ENCODE data around the gene TMPRSS2.

The TMPRSS2 gene

DNA sequence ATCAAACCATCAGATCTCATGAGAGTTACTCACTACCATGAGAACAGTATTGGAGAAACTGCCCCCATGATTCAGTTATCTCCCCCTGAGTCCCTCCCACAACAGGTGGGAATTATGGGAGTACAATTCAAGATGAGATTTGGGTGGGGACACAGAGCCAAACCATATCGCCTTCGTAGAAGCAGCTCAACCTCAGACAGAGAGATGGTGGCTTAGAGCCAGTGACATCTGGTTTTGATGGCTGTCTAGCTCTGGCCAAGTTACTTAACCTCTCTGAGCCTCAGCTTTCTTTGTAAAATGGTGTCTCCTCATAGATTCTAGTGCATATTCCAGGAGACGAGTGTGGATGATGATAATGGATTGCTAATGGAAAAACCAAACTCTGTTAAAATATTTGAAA lies 54.8 kb downstream of the TMPRSS2 start:
- no peak overlapping the region for H3K4me3 ChIP-seq (ENCODE audit: low read depth, low read length)
- no peak overlapping the region for H3K27ac ChIP-seq (ENCODE audit: extremely low read depth, low read depth, low read length)
- TF ChIP-seq ZNF571 (tag by site-specific recombination; IDR thresholded peaks at IDR 0.05): no peak
- no peak for TF ChIP-seq GLI2 (tag by site-specific recombination; IDR thresholded peaks at IDR 0.05; ENCODE audit: borderline replicate concordance, low read depth)
- ChIA-PET CTCF (interaction anchor here (9.9 kb wide), 1 partner anchor 169 kb away, joined by 127 read pairs; no protein-coding TSS in a partner anchor), POLR2A (no interaction called here)
- no peaks in the 10 kb centered on the region for H3K4me1 ChIP-seq (ENCODE audit: control insufficient read depth, insufficient read depth, low read length)
- no peaks in the 10 kb centered on the region for H3K9me3 ChIP-seq (ENCODE audit: control insufficient read depth, insufficient read depth, low read depth, low read length)
- H3K36me3 ChIP-seq (ENCODE audit: control insufficient read depth in 2 of 2, insufficient read depth in 1 of 2, low read length in 2 of 2): no peaks in the 10 kb centered on the region

DNA sequence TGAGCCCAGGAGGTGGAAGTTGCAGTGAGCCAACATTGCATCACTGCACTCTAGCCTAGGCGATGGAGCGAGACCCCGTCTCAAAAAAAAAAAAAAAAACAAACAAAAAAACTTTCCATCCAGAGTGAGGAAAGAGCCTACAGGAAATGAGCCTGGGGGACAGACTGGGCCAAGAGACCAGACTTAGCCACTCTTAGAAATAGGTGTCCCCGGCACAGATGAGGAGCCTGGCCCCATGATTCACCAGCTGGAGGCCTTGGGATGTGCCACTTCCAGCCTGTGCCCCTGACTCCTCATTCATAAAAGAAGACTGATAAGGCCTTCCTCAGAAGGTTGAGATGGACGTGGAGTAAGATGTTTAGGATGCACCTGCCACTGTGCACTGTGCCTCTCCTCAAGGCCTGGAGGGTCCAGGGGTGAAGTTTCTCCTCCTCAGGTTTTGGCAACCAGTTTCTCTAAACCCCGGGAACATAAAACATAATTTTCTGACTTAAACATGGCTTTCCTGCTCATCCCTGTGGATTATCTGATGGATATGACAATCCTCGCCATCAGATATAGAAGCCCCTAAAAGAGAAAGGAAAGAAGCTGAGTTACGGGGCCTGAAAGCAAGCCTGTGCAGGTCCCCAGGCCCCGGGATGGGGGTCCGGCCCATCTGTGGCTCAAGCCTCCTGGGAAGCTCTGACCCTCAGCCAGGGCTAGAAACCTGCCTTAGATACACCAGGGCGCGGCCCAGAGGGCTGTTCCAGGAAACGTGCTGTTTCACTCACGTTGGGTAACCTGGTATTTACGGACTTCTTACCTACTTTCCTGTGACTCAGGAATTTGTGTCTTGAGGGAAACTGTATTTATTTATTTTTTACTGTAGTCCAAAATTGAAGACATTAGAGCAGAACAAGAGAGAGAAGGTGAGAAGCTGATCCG lies 55.9 kb downstream of the TMPRSS2 start:
- POLR2A ChIA-PET: no interaction called here
- no peak for TF ChIP-seq ZSCAN30 (tag by site-specific recombination; IDR thresholded peaks at IDR 0.05)
- TF ChIP-seq, protein P1, sequence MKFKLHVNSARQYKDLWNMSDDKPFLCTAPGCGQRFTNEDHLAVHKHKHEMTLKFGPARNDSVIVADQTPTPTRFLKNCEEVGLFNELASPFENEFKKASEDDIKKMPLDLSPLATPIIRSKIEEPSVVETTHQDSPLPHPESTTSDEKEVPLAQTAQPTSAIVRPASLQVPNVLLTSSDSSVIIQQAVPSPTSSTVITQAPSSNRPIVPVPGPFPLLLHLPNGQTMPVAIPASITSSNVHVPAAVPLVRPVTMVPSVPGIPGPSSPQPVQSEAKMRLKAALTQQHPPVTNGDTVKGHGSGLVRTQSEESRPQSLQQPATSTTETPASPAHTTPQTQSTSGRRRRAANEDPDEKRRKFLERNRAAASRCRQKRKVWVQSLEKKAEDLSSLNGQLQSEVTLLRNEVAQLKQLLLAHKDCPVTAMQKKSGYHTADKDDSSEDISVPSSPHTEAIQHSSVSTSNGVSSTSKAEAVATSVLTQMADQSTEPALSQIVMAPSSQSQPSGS (tag by site-specific recombination; IDR thresholded peaks at IDR 0.05; ENCODE audit: low read depth): no peak
- TF ChIP-seq ZNF623 (tag by site-specific recombination; IDR thresholded peaks at IDR 0.05): no peak
- no peak for TF ChIP-seq ZSCAN16 (tag by site-specific recombination; IDR thresholded peaks at IDR 0.05)
- TF ChIP-seq GLIS1 (tag by site-specific recombination; IDR thresholded peaks at IDR 0.05): no peak
- no peak for TF ChIP-seq KLF1 (tag by site-specific recombination; IDR thresholded peaks at IDR 0.05)
- no peak for TF ChIP-seq FEZF1 (tag by site-specific recombination; IDR thresholded peaks at IDR 0.05)
- no peak for TF ChIP-seq ZNF394 (tag by site-specific recombination; IDR thresholded peaks at IDR 0.05; ENCODE audit: borderline replicate concordance)
- no peak for TF ChIP-seq ZNF426 (tag by site-specific recombination; IDR thresholded peaks at IDR 0.05)
- TF ChIP-seq EGR2 (tag by site-specific recombination; IDR thresholded peaks at IDR 0.05; ENCODE audit: low read depth): no peak
- no peak for TF ChIP-seq ZNF747 (tag by site-specific recombination; IDR thresholded peaks at IDR 0.05)
- no peaks in the 10 kb centered on the region for H3K9me3 ChIP-seq (ENCODE audit: control insufficient read depth, insufficient read depth, low read depth, low read length)
- no peaks in the 10 kb centered on the region for H3K4me1 ChIP-seq (ENCODE audit: control insufficient read depth, insufficient read depth, low read length)
- no peaks in the 10 kb centered on the region for H3K36me3 ChIP-seq (ENCODE audit: control insufficient read depth in 2 of 2, insufficient read depth in 1 of 2, low read length in 2 of 2)
- no peak overlapping the region for H3K4me3 ChIP-seq (ENCODE audit: low read depth, low read length)
- H3K27ac ChIP-seq (ENCODE audit: extremely low read depth, low read depth, low read length): no peak overlapping the region
- CTCF ChIA-PET: interaction anchor here (2.0 to 9.9 kb wide), 2 partner anchors 168 kb away, joined by 6 to 127 read pairs; no protein-coding TSS in a partner anchor

DNA sequence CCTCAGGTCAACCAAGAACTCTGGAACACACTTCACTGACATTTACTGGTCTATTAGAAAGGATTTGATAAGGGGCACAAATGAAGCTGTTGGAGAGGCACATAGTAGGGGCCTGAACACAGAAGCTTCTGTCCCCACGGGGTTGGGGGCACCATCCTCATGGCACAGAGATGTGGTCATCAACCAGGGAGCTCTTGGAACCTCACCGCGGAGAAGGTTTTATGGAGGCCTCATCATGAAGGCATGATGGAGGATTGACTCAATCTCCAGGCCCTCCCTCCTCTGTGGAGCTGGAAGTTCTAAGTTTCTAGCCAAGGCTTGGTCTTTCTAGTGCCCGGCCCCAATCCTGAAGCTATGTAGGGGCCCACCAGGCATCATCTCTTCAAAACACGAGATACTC lies 58.3 kb downstream of the TMPRSS2 start:
- Histone ChIP-seq H3K36me3 (ENCODE audit: control insufficient read depth in 2 of 2, insufficient read depth in 1 of 2, low read length in 2 of 2) (no peaks in the 10 kb centered on the region), H3K27ac (ENCODE audit: extremely low read depth, low read depth, low read length) (no peak overlapping the region), H3K4me1 (ENCODE audit: control insufficient read depth, insufficient read depth, low read length) (no peaks in the 10 kb centered on the region), H3K4me3 (ENCODE audit: low read depth, low read length) (no peak overlapping the region), H3K9me3 (ENCODE audit: control insufficient read depth, insufficient read depth, low read depth, low read length) (no peaks in the 10 kb centered on the region)
- ChIA-PET CTCF (interaction anchor here (0.7 to 2.0 kb wide), 3 partner anchors 70 to 166 kb away, joined by 3 to 6 read pairs (median 6); no protein-coding TSS in a partner anchor), POLR2A (no interaction called here)
- TF ChIP-seq, protein P2, sequence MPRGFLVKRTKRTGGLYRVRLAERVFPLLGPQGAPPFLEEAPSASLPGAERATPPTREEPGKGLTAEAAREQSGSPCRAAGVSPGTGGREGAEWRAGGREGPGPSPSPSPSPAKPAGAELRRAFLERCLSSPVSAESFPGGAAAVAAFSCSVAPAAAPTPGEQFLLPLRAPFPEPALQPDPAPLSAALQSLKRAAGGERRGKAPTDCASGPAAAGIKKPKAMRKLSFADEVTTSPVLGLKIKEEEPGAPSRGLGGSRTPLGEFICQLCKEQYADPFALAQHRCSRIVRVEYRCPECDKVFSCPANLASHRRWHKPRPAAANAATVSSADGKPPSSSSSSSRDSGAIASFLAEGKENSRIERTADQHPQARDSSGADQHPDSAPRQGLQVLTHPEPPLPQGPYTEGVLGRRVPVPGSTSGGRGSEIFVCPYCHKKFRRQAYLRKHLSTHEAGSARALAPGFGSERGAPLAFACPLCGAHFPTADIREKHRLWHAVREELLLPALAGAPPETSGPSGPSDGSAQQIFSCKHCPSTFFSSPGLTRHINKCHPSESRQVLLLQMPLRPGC (tag by site-specific recombination; IDR thresholded peaks at IDR 0.05): no peak
- no peak for TF ChIP-seq ZNF660 (tag by site-specific recombination; IDR thresholded peaks at IDR 0.05)
- TF ChIP-seq KLF9 (tag by site-specific recombination; IDR thresholded peaks at IDR 0.05; ENCODE audit: low read depth): no peak
- TF ChIP-seq, protein P1 (tag by site-specific recombination; IDR thresholded peaks at IDR 0.05; ENCODE audit: low read depth): no peak
- TF ChIP-seq ZNF175 (tag by site-specific recombination; IDR thresholded peaks at IDR 0.05): no peak
- TF ChIP-seq SP7 (tag by site-specific recombination; IDR thresholded peaks at IDR 0.05): no peak
- no peak for TF ChIP-seq ZNF394 (tag by site-specific recombination; IDR thresholded peaks at IDR 0.05; ENCODE audit: borderline replicate concordance)
- TF ChIP-seq ZNF23 (tag by site-specific recombination; IDR thresholded peaks at IDR 0.05; ENCODE audit: borderline replicate concordance): no peak
- TF ChIP-seq ZNF274 (IDR thresholded peaks at IDR 0.05; ENCODE audit: low read length): no peak
- no peak for TF ChIP-seq ZNF274 (tag by site-specific recombination; IDR thresholded peaks at IDR 0.05; ENCODE audit: borderline replicate concordance)
- TF ChIP-seq, protein P3, sequence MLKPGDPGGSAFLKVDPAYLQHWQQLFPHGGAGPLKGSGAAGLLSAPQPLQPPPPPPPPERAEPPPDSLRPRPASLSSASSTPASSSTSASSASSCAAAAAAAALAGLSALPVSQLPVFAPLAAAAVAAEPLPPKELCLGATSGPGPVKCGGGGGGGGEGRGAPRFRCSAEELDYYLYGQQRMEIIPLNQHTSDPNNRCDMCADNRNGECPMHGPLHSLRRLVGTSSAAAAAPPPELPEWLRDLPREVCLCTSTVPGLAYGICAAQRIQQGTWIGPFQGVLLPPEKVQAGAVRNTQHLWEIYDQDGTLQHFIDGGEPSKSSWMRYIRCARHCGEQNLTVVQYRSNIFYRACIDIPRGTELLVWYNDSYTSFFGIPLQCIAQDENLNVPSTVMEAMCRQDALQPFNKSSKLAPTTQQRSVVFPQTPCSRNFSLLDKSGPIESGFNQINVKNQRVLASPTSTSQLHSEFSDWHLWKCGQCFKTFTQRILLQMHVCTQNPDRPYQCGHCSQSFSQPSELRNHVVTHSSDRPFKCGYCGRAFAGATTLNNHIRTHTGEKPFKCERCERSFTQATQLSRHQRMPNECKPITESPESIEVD (tag by site-specific recombination; IDR thresholded peaks at IDR 0.05): no peak
- no peak for TF ChIP-seq ZNF791 (tag by site-specific recombination; IDR thresholded peaks at IDR 0.05)
- no peak for TF ChIP-seq YY1 (tag by site-specific recombination; IDR thresholded peaks at IDR 0.05)
- no peak for TF ChIP-seq SP3 (tag by site-specific recombination; IDR thresholded peaks at IDR 0.05)

All from HEK293 (cell line).